ENCODE results near the gene GPR15. TPM values are rescaled to one million over a fixed set of nuclear protein-coding genes. Genes with fewer than 3 reads are reported as not detected.
A peak's percentile ranks its signal among the peaks of the same experiment; 100 is the strongest.

Gene GPR15
- total and polyA plus RNA-seq, 2 experiments from 2014 or later = not detected

GRCh38 chr3:98508582-98508981 is 23.2 kb upstream of the GPR15 start:
- Histone ChIP-seq H3K9ac (no peak overlapping the region), H3K9me3 (ENCODE audit: low read depth) (no peaks in the 10 kb centered on the region), H2AFZ (no peak overlapping the region), H3K4me2 (ENCODE audit: unreplicated experiment) (no peak overlapping the region), H3K27ac (no peak overlapping the region), H3K36me3 (ENCODE audit: low read depth) (no peaks in the 10 kb centered on the region), H4K20me1 (ENCODE audit: insufficient read depth) (no peaks in the 10 kb centered on the region), H3K27me3 (replicated peaks; ENCODE audit: insufficient read depth) (no peaks in the 10 kb centered on the region), H3K9me2 (ENCODE audit: insufficient read depth) (no peaks in the 10 kb centered on the region), H3K4me1 (ENCODE audit: insufficient read depth) (peaks cover 8% of the 10 kb centered on the region; the same call in 1 of the 2 replicates), H3K4me3 (no peak overlapping the region), H3K79me2 (ENCODE audit: insufficient read depth) (no peaks in the 10 kb centered on the region), H3F3A (ENCODE audit: insufficient read depth) (peaks cover 13% of the 10 kb centered on the region; the same call in 1 of the 2 replicates)
- in situ Hi-C loops (cut with MboI) = no loop called here
- 93 to 98% methylated on average over 2 of the region's 2 CpGs for WGBS, 2 experiments (ENCODE audit: low coverage in 1 of 2, low lambda C conversion rate in 2 of 2, missing lambda C conversion rate in 2 of 2)
- DNase-seq = no peak
- TF ChIP-seq EZH2phosphoT487 (IDR thresholded peaks at IDR 0.05; ENCODE audit: insufficient read depth, low read depth) (no peak), EZH2 (IDR thresholded peaks at IDR 0.05; ENCODE audit: insufficient read depth, poor library complexity, severe bottlenecking) (no peak)

- 96 to 100% methylated on average over 4 of the region's 4 CpGs for WGBS, 2 experiments (ENCODE audit: low coverage in 1 of 2, low lambda C conversion rate in 2 of 2, missing lambda C conversion rate in 2 of 2)
- in situ Hi-C loops (cut with MboI) = no loop called here
Observed at GRCh38 chr3:98512576-98512975, 19.2 kb upstream of the GPR15 start.

DNA sequence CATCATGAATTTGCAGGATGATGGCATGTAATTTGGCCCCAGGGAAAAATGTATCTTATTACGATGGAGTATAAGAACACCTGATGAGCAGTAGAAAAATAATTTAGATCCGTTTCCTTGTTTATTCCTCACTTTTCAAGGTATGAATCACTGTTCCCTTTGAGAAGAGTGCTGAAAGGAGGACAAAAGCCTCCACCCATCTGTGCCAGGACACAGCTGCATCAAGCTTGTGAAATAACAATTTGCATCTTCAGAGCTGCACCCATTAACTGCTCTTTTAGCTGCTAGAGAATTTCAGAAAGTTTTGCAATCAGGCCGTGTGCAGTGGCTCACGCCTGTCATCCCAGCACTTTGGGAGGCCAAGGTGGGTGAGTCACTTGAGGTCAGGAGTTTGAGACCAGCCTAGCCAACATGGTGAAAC is 18.7 kb upstream of the GPR15 start:
- no peaks in the 10 kb centered on the region for H3K27me3 ChIP-seq (replicated peaks; ENCODE audit: insufficient read depth)
- WGBS, 2 experiments (ENCODE audit: low coverage in 1 of 2, low lambda C conversion rate in 2 of 2, missing lambda C conversion rate in 2 of 2) = 48 to 63% methylated on average over 4 of the region's 4 CpGs
- H3F3A ChIP-seq (ENCODE audit: insufficient read depth) = peaks cover 27% of the 10 kb centered on the region; the same call in 1 of the 2 replicates
- no peaks in the 10 kb centered on the region for H4K20me1 ChIP-seq (ENCODE audit: insufficient read depth)
- H3K36me3 ChIP-seq (ENCODE audit: low read depth) = peaks cover 20% of the 10 kb centered on the region; the same call in 1 of the 2 replicates
- TF ChIP-seq EZH2phosphoT487 (IDR thresholded peaks at IDR 0.05; ENCODE audit: insufficient read depth, low read depth) (no peak), EZH2 (IDR thresholded peaks at IDR 0.05; ENCODE audit: insufficient read depth, poor library complexity, severe bottlenecking) (no peak)
- no peak overlapping the region for H3K9ac ChIP-seq
- DNase-seq = peak; percentile 64
- peaks cover 9% of the 10 kb centered on the region; the same call in 1 of the 2 replicates for H3K4me1 ChIP-seq (ENCODE audit: insufficient read depth)
- in situ Hi-C loops (cut with MboI) = no loop called here
- no peak overlapping the region for H2AFZ ChIP-seq
- H3K4me2 ChIP-seq (ENCODE audit: unreplicated experiment) = no peak overlapping the region
- H3K79me2 ChIP-seq (ENCODE audit: insufficient read depth) = peaks cover 4% of the 10 kb centered on the region
- no peaks in the 10 kb centered on the region for H3K9me3 ChIP-seq (ENCODE audit: low read depth)
- H3K27ac ChIP-seq = peak overlapping the region; percentile 22; the same call in 1 of the 2 replicates
- no peak overlapping the region for H3K4me3 ChIP-seq
- no peaks in the 10 kb centered on the region for H3K9me2 ChIP-seq (ENCODE audit: insufficient read depth)

More at GRCh38 chr3:98512576-98512975, 19.2 kb upstream of the GPR15 start:
- H3K36me3 ChIP-seq (ENCODE audit: low read depth) = peaks cover 20% of the 10 kb centered on the region; the same call in 1 of the 2 replicates
- no peaks in the 10 kb centered on the region for H3K9me3 ChIP-seq (ENCODE audit: low read depth)
- no peak overlapping the region for H3K9ac ChIP-seq
- H3K9me2 ChIP-seq (ENCODE audit: insufficient read depth) = no peaks in the 10 kb centered on the region
- no peak overlapping the region for H3K4me2 ChIP-seq (ENCODE audit: unreplicated experiment)
- no peaks in the 10 kb centered on the region for H4K20me1 ChIP-seq (ENCODE audit: insufficient read depth)
- no peak overlapping the region for H2AFZ ChIP-seq
- no peaks in the 10 kb centered on the region for H3K27me3 ChIP-seq (replicated peaks; ENCODE audit: insufficient read depth)
- peaks cover 27% of the 10 kb centered on the region; the same call in 1 of the 2 replicates for H3F3A ChIP-seq (ENCODE audit: insufficient read depth)
- H3K4me1 ChIP-seq (ENCODE audit: insufficient read depth) = peaks cover 9% of the 10 kb centered on the region; the same call in 1 of the 2 replicates
- TF ChIP-seq EZH2 (IDR thresholded peaks at IDR 0.05; ENCODE audit: insufficient read depth, poor library complexity, severe bottlenecking) = no peak
- TF ChIP-seq EZH2phosphoT487 (IDR thresholded peaks at IDR 0.05; ENCODE audit: insufficient read depth, low read depth) = no peak
- DNase-seq = no peak
- H3K4me3 ChIP-seq = no peak overlapping the region
- H3K79me2 ChIP-seq (ENCODE audit: insufficient read depth) = no peaks in the 10 kb centered on the region
- H3K27ac ChIP-seq = peak overlapping the region; percentile 22; the same call in 1 of the 2 replicates

DNA sequence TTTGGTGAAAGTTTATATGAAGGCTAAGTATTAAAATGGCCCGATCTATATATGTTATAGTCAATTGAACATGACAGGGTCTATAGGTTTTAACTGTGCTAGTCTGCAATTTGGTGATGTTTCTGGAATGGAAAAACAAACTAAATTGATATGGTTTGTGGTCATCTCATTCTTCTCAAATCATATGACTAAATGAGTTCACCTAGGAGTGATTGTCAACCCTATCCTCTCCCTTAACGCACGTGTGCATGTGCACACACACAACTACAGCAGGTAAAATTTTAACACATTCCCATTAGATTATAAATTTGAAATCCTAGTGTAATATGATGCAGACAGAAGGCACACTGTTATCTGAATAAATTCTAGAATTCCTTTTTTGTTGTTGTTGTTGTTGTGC is 18.0 kb upstream of the GPR15 start:
- TF ChIP-seq EZH2 (IDR thresholded peaks at IDR 0.05; ENCODE audit: insufficient read depth, poor library complexity, severe bottlenecking) (no peak), EZH2phosphoT487 (IDR thresholded peaks at IDR 0.05; ENCODE audit: insufficient read depth, low read depth) (no peak)
- no peak for DNase-seq
- Histone ChIP-seq H3K27ac (no peak overlapping the region), H3K9ac (no peak overlapping the region), H2AFZ (no peak overlapping the region), H3K9me3 (ENCODE audit: low read depth) (no peaks in the 10 kb centered on the region), H3K9me2 (ENCODE audit: insufficient read depth) (no peaks in the 10 kb centered on the region), H3K4me3 (no peak overlapping the region), H3K4me1 (ENCODE audit: insufficient read depth) (peaks cover 9% of the 10 kb centered on the region; the same call in 1 of the 2 replicates), H4K20me1 (ENCODE audit: insufficient read depth) (no peaks in the 10 kb centered on the region), H3F3A (ENCODE audit: insufficient read depth) (peaks cover 27% of the 10 kb centered on the region; the same call in 1 of the 2 replicates), H3K27me3 (replicated peaks; ENCODE audit: insufficient read depth) (no peaks in the 10 kb centered on the region), H3K36me3 (ENCODE audit: low read depth) (peaks cover 26% of the 10 kb centered on the region; the same call in 1 of the 2 replicates), H3K79me2 (ENCODE audit: insufficient read depth) (peaks cover 10% of the 10 kb centered on the region), H3K4me2 (ENCODE audit: unreplicated experiment) (no peak overlapping the region)
- 97% methylated on average over 3 of the region's 3 CpGs for WGBS, 2 experiments (ENCODE audit: low coverage in 1 of 2, low lambda C conversion rate in 2 of 2, missing lambda C conversion rate in 2 of 2)
- in situ Hi-C loops (cut with MboI) = no loop called here
